Hematopoietic multipotent progenitor cell treated with erythropoietin and hydrocortisone succinate and interleukin-3 and kit ligand, for 4 days (in vitro differentiated cells): ENCODE data around the gene KCNH5.

ENCODE experiments used
- DNase-seq: peaks from one replicate; pipeline ENCODE4 v3.0.0-alpha.2; 2015

KCNH5 gene

DNA sequence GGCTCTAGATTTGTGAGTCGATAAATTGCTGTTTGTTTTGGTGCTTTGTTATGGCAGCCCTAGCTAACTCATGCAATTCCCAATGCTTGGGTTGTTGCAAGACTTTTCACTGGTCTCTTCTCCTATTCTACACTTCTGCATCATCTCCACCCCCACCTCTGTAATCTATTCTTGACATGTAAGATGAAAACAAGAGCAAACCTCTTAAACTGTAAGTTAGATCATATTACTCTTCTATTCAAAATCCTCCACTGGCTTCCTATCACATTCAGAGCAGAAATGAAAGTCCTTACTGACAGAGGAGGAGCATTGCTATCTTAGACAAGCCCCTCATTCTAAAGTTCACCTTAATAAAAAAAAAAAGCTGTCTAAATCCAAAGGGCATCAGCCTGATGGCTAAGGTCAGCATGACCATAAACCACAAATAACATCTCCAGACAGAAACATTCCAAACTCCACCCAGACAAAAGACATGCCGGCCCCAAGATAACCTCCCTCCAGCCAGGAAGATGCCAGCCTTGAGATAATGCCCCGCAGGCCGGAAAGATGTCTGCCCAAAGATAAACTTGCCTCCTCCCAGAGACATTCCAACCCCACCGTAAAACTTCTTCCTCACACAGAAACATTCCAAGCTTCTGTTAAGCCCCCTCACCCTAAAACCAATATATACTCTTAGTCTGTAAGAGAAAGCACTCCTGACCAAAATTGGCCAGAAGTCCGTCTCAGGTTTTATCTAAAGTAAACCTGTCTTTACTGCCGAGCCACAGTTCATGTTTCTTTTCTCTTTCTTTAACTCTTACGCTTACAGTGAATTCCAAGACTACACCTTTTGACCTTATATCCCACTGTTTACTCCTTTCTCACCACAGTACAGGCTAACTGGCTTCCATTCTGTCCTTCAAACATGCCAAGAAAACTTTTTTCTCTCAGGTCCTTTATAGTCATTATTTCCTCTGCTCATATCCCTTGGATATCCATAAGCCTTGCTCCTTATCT lies 308.9 kb downstream of the KCNH5 start:
- DNase-seq: no peak

- DNase-seq: no peak
These were observed 310.4 kb downstream of the KCNH5 start for GRCh38 chr14:62734831-62735230.

DNA sequence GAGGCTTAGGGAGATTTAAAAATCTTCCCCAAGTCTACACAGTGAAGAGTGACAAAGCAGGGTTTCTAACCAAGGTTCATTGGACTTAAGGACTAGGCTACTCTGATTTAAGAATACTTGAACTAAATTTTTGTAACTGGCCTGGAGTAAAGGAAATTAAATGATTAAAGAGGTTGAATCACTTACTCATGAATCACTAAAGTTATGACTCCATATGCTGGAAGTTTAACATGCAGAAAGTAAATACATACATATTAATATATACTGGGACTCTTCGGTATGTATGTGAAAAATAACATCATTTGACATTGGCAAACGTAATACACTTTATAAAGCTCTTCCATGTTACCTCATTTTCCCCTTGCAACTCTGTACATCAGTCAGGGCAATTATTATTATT lies 322.9 kb downstream of the KCNH5 start:
- no peak for DNase-seq

DNA sequence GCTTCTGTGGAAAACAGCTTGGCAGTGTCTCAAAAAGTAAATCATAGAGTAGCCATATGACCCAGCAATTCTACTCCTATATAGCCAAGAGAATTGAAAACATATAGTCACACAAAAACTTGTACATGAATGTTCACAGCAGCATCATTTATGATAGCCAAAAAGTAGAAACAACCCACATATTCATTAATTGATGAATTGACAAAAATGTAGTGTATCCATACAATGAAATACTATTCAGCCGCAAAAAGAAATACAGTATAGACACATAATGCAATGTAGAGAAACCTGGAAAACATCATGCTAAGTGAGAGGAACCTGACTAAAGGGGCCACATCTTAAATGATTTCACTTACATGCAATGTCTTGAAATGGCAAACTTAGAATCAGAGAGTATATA lies 326.6 kb downstream of the KCNH5 start:
- no peak for DNase-seq

DNA sequence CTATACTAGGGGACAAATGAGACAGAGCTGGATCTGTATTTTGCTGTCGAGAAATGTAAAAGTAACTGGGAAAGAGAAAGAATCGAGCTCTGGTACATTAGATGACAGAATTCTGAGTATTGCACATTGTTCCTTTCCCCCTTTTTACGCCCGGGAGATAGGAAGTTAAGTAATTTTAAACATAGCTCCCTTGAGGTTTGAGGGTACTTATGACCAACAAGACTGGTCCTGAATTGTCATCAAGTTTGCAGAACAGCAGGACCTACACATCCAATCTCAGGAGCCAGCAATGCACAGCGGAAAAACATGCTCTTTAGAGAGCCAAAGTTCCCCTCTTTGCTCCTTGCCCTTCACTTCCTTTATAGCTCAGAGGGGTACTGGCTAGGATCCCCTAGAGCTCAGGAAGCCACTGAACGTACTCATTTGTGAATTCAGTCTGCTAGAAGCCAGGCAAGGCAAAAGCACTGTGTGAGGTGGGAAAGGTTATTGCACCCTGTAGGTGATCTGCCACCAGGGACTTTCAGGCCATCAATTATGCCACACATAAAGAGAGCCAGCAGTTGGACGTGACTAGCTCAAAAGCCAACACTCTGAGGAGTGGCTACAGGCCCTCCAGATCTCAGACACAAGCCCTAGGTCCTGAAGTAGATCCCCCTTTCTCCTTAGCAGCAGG lies 333.8 kb downstream of the KCNH5 start:
- no peak for DNase-seq

- DNase-seq: no peak
These were observed 334.4 kb downstream of the KCNH5 start for GRCh38 chr14:62710811-62711210.

GRCh38 chr14:62709773-62710172 lies 335.5 kb downstream of the KCNH5 start:
- DNase-seq: no peak

DNA sequence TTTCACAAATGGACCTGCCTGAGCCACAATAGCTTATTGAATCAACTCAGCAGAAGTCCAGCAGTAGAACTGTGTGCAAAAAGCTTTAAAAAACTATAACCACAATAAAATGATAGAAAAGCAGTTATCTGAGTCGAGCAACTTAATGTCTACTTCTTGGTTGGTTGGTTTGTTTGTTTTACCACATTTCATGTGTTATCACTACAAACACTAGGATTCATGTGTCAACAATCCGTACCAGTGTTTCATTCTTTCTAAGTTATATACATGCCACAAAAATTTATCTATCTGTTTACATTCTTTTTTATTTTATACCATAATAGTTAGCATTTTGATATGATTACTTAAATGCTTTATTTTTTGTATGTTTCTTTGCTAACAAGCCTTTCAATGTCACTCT lies 339.0 kb downstream of the KCNH5 start:
- DNase-seq: no peak

- no peak for DNase-seq
These were observed 347.8 kb downstream of the KCNH5 start for GRCh38 chr14:62697461-62697860.

DNA sequence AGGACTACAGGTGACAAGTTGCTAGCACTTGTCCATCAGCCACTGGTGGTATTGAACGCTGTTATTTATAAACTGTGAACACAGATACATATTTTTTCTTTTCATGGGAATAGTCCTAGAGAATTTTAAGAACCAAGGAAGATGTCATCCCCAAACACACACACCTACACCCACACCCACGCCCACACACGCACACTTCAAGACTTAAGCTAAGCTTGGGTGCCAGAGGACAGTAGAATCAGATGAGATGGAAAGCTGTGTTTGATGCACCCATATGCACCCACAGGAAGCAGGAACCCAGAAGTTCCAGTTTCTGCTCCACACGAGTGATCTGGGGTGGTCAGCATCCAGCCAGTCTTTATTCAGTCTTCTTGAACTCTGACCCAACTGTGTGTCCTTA lies 348.3 kb downstream of the KCNH5 start:
- no peak for DNase-seq

GRCh38 chr14:62696331-62696924 lies 348.8 kb downstream of the KCNH5 start:
- no peak for DNase-seq

DNA sequence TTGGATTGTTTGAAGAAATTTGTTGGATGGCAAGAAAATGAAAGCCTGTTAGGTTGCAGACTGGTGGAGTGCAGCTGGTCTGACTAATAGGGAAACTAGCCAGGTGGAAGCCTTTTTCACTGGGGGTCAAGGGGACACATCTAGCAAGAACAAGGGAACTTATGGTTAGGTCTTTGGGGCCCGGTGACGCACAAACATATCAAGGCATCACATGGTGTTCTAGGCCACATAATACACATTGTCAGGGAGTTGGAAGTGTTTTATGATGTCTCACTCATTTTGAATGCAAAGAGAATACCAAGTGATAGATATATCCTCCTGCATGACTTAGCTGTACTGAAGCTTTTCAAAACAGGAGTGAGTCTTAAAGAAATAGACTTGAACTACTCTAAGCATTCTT lies 351.2 kb downstream of the KCNH5 start:
- no peak for DNase-seq

DNA sequence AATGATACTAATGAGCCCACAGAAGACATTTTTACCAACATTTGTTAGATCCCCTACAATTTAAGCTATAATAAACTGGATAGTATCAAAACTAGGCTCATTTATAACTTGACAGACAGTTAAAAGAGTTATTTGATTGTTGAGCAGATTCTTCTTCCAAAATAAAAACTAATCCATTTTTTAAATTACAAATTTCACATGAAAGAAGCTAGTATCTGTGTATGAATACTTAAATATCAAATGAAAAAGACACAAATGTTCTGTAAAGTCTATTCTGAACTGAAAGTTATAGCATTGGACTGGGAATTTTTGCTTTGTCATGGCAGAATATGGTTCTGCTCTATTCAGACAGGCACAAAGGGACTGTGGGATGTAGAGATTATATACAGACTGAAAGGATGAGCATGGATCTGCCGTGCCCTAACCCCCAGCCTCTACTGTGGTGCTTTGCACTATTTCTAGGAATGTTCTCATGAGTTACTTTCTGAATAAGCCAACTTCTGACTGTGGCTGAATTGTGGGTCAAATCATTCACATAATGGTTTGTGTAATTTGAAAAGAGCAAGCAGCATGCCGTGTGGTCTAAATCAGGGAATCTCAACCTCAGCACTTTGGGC lies 352.7 kb downstream of the KCNH5 start:
- no peak for DNase-seq

DNA sequence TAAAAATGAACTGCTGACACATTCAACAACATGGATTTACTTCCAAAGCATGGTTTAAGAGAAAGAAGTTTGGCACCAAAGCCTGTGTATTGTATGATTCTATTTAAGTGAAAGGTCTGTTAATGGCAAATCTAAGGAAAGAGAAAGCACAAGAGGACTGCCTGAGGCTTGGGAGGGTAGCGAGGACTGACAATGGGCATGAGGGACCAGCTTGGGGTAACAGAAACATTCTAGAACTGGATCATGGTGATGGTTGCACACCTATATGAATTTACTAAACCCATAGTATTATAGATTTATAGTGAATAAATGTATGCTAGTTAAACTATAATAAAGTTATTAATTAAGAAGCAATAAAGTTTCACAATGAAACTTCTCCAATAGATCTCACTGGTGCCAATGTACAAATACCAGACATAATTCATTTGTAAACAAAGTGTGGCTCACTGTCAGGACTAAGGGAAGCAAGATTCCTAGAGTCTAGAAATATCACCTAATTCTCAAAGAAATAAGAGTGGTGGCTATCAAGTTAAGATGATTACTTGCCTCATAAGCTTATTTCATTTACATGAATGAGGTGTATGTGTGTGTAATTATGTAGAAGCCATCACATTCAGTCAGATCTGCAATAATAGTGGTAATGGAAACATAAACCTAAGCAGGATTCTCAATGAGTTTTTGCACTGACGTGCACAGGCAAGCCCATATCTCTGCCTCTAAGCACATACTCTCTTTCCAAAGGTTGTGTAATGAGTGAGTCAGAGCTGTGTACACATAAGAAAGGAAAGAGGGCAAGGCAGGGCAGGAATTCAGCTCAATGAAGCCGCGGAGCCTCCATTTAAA lies 353.4 kb downstream of the KCNH5 start:
- no peak for DNase-seq

DNA sequence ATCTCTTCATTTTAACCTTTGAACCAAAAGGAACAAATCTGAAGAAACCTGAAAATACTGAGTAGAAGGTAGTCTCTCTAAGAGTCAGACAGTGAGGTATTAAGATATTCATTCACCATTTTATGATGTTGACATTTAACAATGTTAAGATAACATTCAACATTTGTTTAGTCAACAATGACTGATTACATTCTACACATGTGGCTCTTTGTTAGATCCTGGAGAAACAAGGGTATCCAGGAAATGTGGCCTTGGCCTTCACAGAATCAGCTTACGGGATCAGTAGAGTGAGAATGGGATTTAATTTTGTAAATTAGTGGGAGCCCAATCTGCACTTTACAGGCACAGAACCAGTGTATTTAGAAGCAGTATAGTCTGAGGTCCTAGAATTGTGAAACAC lies 355.5 kb downstream of the KCNH5 start:
- no peak for DNase-seq

DNA sequence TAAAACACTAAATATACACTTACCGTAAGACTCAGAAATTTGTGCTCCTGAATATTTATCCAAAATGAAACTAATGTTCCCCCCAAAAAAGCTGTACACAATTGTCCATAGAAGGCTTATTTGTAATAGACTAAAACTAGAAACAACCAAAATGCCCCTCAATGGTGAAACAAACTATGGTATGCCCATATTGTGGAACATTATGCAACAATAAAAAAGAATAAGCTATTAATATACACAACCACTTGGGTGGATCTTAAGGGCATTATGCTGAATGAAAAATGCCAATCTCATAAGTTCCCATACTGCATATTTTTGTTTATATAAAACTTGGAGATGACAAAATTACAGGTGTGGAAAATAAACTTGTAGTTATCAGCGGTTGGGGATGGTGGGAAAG lies 357.4 kb downstream of the KCNH5 start:
- DNase-seq: no peak

DNA sequence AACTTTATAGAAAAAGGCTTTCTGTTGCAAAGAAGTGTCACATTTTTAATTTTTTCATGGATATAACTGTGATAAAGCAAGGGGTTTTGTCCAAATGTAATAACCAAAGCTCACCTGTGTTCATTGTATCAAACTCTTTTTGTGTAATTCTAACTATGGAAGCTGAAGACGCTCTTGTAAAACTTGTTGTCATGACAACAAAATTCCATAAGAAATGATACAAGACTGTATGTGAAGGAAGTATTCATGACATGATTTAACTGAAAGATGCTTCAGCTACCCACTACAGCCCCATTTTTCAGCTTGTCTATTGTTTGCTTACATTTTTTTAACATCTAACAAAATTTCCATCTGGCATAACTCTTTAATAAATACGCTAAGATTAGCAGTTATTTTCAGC lies 360.9 kb downstream of the KCNH5 start:
- DNase-seq: no peak

GRCh38 chr14:62682208-62682607 lies 363.1 kb downstream of the KCNH5 start:
- no peak for DNase-seq

DNA sequence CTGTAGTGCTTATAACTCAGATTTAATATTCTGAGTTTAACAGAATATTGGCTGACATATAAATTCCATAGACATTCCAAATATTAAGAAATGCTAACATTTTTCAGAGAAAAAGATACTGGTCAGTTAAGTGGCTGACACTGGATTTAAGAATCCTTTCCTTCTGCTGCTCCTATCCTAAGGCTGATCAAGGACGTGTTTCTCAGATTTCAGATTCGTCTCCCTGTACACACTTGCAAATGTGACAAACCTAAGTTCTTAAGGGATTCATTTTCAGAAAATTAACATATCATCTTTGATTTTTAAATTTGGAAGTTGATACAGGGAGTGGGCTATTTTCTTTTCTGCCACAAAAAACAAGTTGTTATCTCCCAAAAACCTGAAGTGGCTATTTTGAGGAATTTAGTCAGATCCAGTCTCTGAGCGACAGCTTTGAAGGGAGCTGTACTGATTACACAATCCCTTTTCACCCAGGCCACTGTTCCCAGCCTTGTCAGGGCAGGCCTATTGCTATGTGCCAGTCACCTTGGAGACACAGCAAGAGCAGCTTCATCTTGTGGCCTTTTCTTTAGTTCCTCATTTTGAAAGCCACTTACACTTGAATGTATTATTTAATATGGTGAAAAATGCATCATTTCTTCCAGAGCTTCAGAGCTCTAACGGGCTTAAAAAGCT lies 370.6 kb downstream of the KCNH5 start:
- peak; percentile 12 for DNase-seq

- no peak for DNase-seq
These were observed 372.1 kb downstream of the KCNH5 start for GRCh38 chr14:62673014-62673755.

- DNase-seq: no peak
These were observed 374.7 kb downstream of the KCNH5 start for GRCh38 chr14:62670526-62670925.
